Body of pancreas (tissue), 4 donors: Measurements from ENCODE around the gene COL6A3.

Source experiments
- CTCF ChIP-seq, 7 experiments: fragments of 450-650 bp in 4 of 7; fragments of 200-600 bp in 3 of 7; sonication (generic) in 3 of 7; IDR thresholded peaks; one replicate each; pipeline ENCODE4 v1.5.1; 2016 to 2019; ENCODE audit warnings: antibody characterized with exemption in 7 of 7
- POLR2A ChIP-seq, 3 donors: fragments of 450-650 bp; IDR thresholded peaks; one replicate each; pipeline ENCODE4 v1.6.1; 2016; ENCODE audit warnings: antibody characterized with exemption in 3 of 3, mild to moderate bottlenecking in 2 of 3

DNA sequence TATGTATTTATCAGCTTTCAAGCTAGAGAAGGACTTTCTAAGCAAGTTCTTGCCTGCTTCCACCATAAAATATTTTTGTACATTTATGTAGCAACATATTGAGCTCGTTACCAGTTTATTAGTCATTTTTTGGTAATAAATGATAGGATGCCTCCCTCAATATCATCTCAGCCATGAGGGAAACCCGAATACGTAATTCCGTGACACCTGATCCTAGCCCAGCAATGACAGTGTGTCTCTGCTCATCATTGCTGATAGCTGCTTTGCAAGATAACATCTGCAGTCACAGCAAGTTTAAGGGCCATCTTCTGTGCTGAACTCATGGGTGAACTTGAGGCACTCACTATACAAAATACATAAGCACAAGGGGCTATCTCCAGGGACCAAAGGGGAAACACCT, 62.2 kb downstream of the COL6A3 start:
- no peak for TF ChIP-seq POLR2A (IDR thresholded peaks at IDR 0.05)
- TF ChIP-seq CTCF (IDR thresholded peaks at IDR 0.05), result no peak
